Gastrocnemius medialis (tissue), 4 donors: ENCODE measurements around the gene TIGD3. TPM values are rescaled to one million over a fixed set of nuclear protein-coding genes. Genes with fewer than 3 reads are reported as not detected.

Experiments
- ATAC-seq, 2 donors: fragments of 150-250 bp; one replicate each; pipeline ENCODE4 v1.9.1; 2016
- DNase-seq, 2 donors: peaks; one replicate each; pipeline ENCODE4 v3.0.0-alpha.2; 2019
- H3K27ac ChIP-seq, 4 donors: fragments of 200-600 bp; sonication (generic); 1 replicate in 1 of 4; 2 replicates in 3 of 4; pipeline ENCODE4 v1.5.1; 2016 to 2018; ENCODE audit warnings: mild to moderate bottlenecking in 2 of 4, moderate library complexity in 1 of 4
- H3K27me3 ChIP-seq, 3 donors: fragments of 200-600 bp; sonication (generic) in 2 of 3; 1 replicate in 1 of 3; 2 replicates in 2 of 3; pipeline versions ENCODE4 v1.5.1 to v1.6.0; 2016 to 2019; ENCODE audit warnings: mild to moderate bottlenecking in 1 of 3, moderate library complexity in 1 of 3
- H3K36me3 ChIP-seq, 2 donors: fragments of 200-600 bp; sonication (generic) in 1 of 2; one replicate each; pipeline ENCODE4 v1.5.1; 2017 to 2018
- H3K4me1 ChIP-seq, 2 donors: fragments of 200-600 bp; sonication (generic) in 1 of 2; one replicate each; pipeline ENCODE4 v1.5.1; 2016 to 2017; ENCODE audit warnings: mild to moderate bottlenecking in 2 of 2
- H3K4me3 ChIP-seq, 4 donors: fragments of 200-600 bp; sonication (generic) in 3 of 4; 1 replicate in 1 of 4; 2 replicates in 3 of 4; pipeline ENCODE4 v1.5.1; 2016 to 2019; ENCODE audit warnings: mild to moderate bottlenecking in 2 of 4
- H3K9me3 ChIP-seq, 3 donors: fragments of 200-600 bp; sonication (generic) in 2 of 3; 1 replicate in 1 of 3; 2 replicates in 2 of 3; pipeline ENCODE4 v1.5.1; 2016 to 2019
- CTCF ChIP-seq, 5 experiments: fragments of 450-650 bp in 3 of 5; fragments of 200-600 bp in 2 of 5; sonication (generic) in 2 of 5; IDR thresholded peaks in 4 of 5; conservative IDR thresholded peaks in 1 of 5; 1 replicate in 4 of 5; 2 replicates in 1 of 5; pipeline ENCODE4 v1.5.1; 2016 to 2019; ENCODE audit warnings: antibody characterized with exemption in 5 of 5, mild to moderate bottlenecking in 3 of 5, moderate library complexity in 3 of 5
- POLR2A ChIP-seq, 2 donors: fragments of 450-650 bp; IDR thresholded peaks; one replicate each; pipeline ENCODE4 v1.6.1; 2017; ENCODE audit warnings: antibody characterized with exemption in 2 of 2, mild to moderate bottlenecking in 2 of 2, moderate library complexity in 2 of 2
- in situ Hi-C, 4 donors: fragments of 200-750 bp; cut with MboI; loops; one replicate each; pipeline versions ENCODE4 v1.15.0 to v1.8.0; 2017; ENCODE audit warnings: low sequenced_read_pairs in 4 of 4
- intact Hi-C: fragments of 100-400 bp; cut with DNase I; formaldehyde crosslinking; loops from one replicate; pipeline ENCODE4 v1.15.1; 2023; ENCODE audit warnings: low total_unique reads
- total RNA-seq, 4 donors: library from RNA; depleted of rRNA; stranded (reverse); fragments of >200 nt; gene quantifications; one replicate each; pipeline versions ENCODE4 v1.1.0 to v1.2.3, GENCODE V29; 2016

Gene TIGD3
- total RNA-seq, 4 donors from 2014 or later = 0.16 to 0.71 (median 0.48) TPM

- Histone ChIP-seq H3K36me3 (no peaks in the 10 kb centered on the region), H3K27me3 (no peaks in the 10 kb centered on the region), H3K4me1 (peaks cover 43 to 44% of the 10 kb centered on the region in 2 donors), H3K9me3 (no peaks in the 10 kb centered on the region), H3K4me3 (no peak overlapping the region), H3K27ac (peak overlapping the region in 3 of 4 donors; percentile 88 to 94 (median 93))
- DNase-seq (no peak), ATAC-seq (no peak)
- TF ChIP-seq CTCF (IDR thresholded peaks at IDR 0.05 in 4 of 5, conservative IDR thresholded peaks at IDR 0.05 in 1 of 5) (no peak), POLR2A (IDR thresholded peaks at IDR 0.05) (no peak)
- intact Hi-C loops = no loop called here
- in situ Hi-C loops = no loop called here
These were observed 21.7 kb downstream of the TIGD3 start for GRCh38 chr11:65376138-65376713.

- intact Hi-C loops = no loop called here
- peaks cover 43 to 44% of the 10 kb centered on the region in 2 donors for H3K4me1 ChIP-seq
- DNase-seq (no peak), ATAC-seq (no peak)
- in situ Hi-C loops = no loop called here
- no peak for TF ChIP-seq CTCF (IDR thresholded peaks at IDR 0.05 in 4 of 5, conservative IDR thresholded peaks at IDR 0.05 in 1 of 5)
- TF ChIP-seq POLR2A (IDR thresholded peaks at IDR 0.05) = no peak
- no peaks in the 10 kb centered on the region for H3K36me3 ChIP-seq
- H3K9me3 ChIP-seq = no peaks in the 10 kb centered on the region
- no peak overlapping the region for H3K4me3 ChIP-seq
- H3K27me3 ChIP-seq = no peaks in the 10 kb centered on the region
- H3K27ac ChIP-seq = peak overlapping the region in 2 of 4 donors; percentile 48 to 88
These were observed 22.5 kb downstream of the TIGD3 start for GRCh38 chr11:65377036-65377435.

- ATAC-seq = no peak
- peak overlapping the region in 1 of 4 donors; percentile 48 for H3K27ac ChIP-seq
- peaks cover 41 to 42% of the 10 kb centered on the region in 2 donors for H3K4me1 ChIP-seq
- intact Hi-C loops = no loop called here
- no peaks in the 10 kb centered on the region for H3K27me3 ChIP-seq
- no peaks in the 10 kb centered on the region for H3K36me3 ChIP-seq
- in situ Hi-C loops = no loop called here
- TF ChIP-seq POLR2A (IDR thresholded peaks at IDR 0.05) = no peak
- no peak for TF ChIP-seq CTCF (IDR thresholded peaks at IDR 0.05 in 4 of 5, conservative IDR thresholded peaks at IDR 0.05 in 1 of 5)
- H3K9me3 ChIP-seq = no peaks in the 10 kb centered on the region
- no peak overlapping the region for H3K4me3 ChIP-seq
- DNase-seq = no peak
These were observed 23.2 kb downstream of the TIGD3 start for GRCh38 chr11:65377777-65378176.

GRCh38 chr11:65378208-65378927, 23.8 kb downstream of the TIGD3 start:
- no peaks in the 10 kb centered on the region for H3K9me3 ChIP-seq
- H3K4me1 ChIP-seq = peaks cover 41 to 43% of the 10 kb centered on the region in 2 donors
- H3K36me3 ChIP-seq = no peaks in the 10 kb centered on the region
- in situ Hi-C loops (no loop called here), intact Hi-C loops (no loop called here)
- DNase-seq (no peak), ATAC-seq (no peak)
- H3K27me3 ChIP-seq = no peaks in the 10 kb centered on the region
- TF ChIP-seq POLR2A (IDR thresholded peaks at IDR 0.05) (no peak), CTCF (IDR thresholded peaks at IDR 0.05 in 4 of 5, conservative IDR thresholded peaks at IDR 0.05 in 1 of 5) (no peak)
- no peak overlapping the region for H3K4me3 ChIP-seq
- H3K27ac ChIP-seq = peak overlapping the region in 2 of 4 donors; percentile 16 to 48
